ENCODE data around the gene NLRP6. TPM values are rescaled to one million over a fixed set of nuclear protein-coding genes. Genes with fewer than 3 reads are reported as not detected.
A peak's percentile ranks its signal among the peaks of the same experiment; 100 is the strongest.

The NLRP6 gene
- total and polyA plus RNA-seq, 2 experiments from 2014 or later: 1.4 TPM; not detected in 1

DNA sequence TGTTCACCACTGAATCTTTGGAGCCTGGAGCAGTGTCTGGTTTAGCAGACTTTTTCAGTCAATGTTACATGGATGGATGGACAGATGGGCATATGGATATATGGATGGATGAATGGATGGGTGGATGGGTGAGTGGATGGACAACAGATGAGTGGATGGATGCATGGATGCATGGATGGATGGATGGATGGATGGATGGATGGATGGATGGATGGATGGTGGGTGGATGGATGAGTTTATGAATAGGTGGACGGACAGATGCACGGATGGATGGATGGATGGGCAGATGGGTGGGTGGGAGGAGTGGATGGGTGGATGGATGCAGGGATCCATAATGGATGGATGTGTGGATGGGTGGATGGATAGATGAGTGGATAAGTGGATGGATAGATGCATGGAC, 22.4 kb upstream of the NLRP6 start:
- Histone ChIP-seq H3K4me3 (no peak overlapping the region), H3K4me1 (ENCODE audit: insufficient read depth) (no peaks in the 10 kb centered on the region), H3K27ac (no peak overlapping the region), H3K79me2 (no peaks in the 10 kb centered on the region), H3K36me3 (replicated peaks; ENCODE audit: insufficient read depth, low read depth) (no peaks in the 10 kb centered on the region), H2AFZ (no peak overlapping the region), H3K27me3 (no peaks in the 10 kb centered on the region), H3K9me2 (replicated peaks; ENCODE audit: insufficient read depth) (no peaks in the 10 kb centered on the region), H3K9me3 (ENCODE audit: low read depth) (no peaks in the 10 kb centered on the region), H4K20me1 (ENCODE audit: insufficient read depth, poor library complexity, severe bottlenecking) (no peaks in the 10 kb centered on the region), H3K4me2 (no peak overlapping the region)
- TF ChIP-seq EZH2 (IDR thresholded peaks at IDR 0.05; ENCODE audit: borderline replicate concordance): no peak
- TF ChIP-seq CTCF (IDR thresholded peaks at IDR 0.05; ENCODE audit: poor library complexity): no peak
- TF ChIP-seq EZH2phosphoT487 (IDR thresholded peaks at IDR 0.05; ENCODE audit: low read depth, severe bottlenecking, unreplicated experiment): no peak
- 100% methylated on average over 2 of the region's 2 CpGs for WGBS (ENCODE audit: low lambda C conversion rate, missing lambda C conversion rate)
- DNase-seq (ENCODE audit: low spot score): no peak

GRCh38 chr11:256952-257737, 21.1 kb upstream of the NLRP6 start:
- H3K4me3 ChIP-seq: no peak overlapping the region
- H3K9me2 ChIP-seq (replicated peaks; ENCODE audit: insufficient read depth): no peaks in the 10 kb centered on the region
- 76% methylated on average over 14 of the region's 14 CpGs for WGBS (ENCODE audit: low lambda C conversion rate, missing lambda C conversion rate)
- no peaks in the 10 kb centered on the region for H3K79me2 ChIP-seq
- no peak overlapping the region for H2AFZ ChIP-seq
- no peaks in the 10 kb centered on the region for H3K9me3 ChIP-seq (ENCODE audit: low read depth)
- DNase-seq (ENCODE audit: low spot score): no peak
- H3K4me2 ChIP-seq: no peak overlapping the region
- no peaks in the 10 kb centered on the region for H3K4me1 ChIP-seq (ENCODE audit: insufficient read depth)
- no peak overlapping the region for H3K27ac ChIP-seq
- no peak for TF ChIP-seq CTCF (IDR thresholded peaks at IDR 0.05; ENCODE audit: poor library complexity)
- no peak for TF ChIP-seq EZH2 (IDR thresholded peaks at IDR 0.05; ENCODE audit: borderline replicate concordance)
- TF ChIP-seq EZH2phosphoT487 (IDR thresholded peaks at IDR 0.05; ENCODE audit: low read depth, severe bottlenecking, unreplicated experiment): no peak
- H3K27me3 ChIP-seq: no peaks in the 10 kb centered on the region
- no peaks in the 10 kb centered on the region for H4K20me1 ChIP-seq (ENCODE audit: insufficient read depth, poor library complexity, severe bottlenecking)
- no peaks in the 10 kb centered on the region for H3K36me3 ChIP-seq (replicated peaks; ENCODE audit: insufficient read depth, low read depth)

- Histone ChIP-seq H4K20me1 (ENCODE audit: insufficient read depth, poor library complexity, severe bottlenecking) (no peaks in the 10 kb centered on the region), H3K9me2 (replicated peaks; ENCODE audit: insufficient read depth) (no peaks in the 10 kb centered on the region), H3K79me2 (no peaks in the 10 kb centered on the region), H3K9me3 (ENCODE audit: low read depth) (no peaks in the 10 kb centered on the region), H3K4me3 (no peak overlapping the region), H2AFZ (no peak overlapping the region), H3K36me3 (replicated peaks; ENCODE audit: insufficient read depth, low read depth) (no peaks in the 10 kb centered on the region), H3K27me3 (no peaks in the 10 kb centered on the region), H3K4me2 (no peak overlapping the region), H3K27ac (no peak overlapping the region), H3K4me1 (ENCODE audit: insufficient read depth) (no peaks in the 10 kb centered on the region)
- TF ChIP-seq CTCF (IDR thresholded peaks at IDR 0.05; ENCODE audit: poor library complexity) (peak; percentile 12), EZH2phosphoT487 (IDR thresholded peaks at IDR 0.05; ENCODE audit: low read depth, severe bottlenecking, unreplicated experiment) (no peak)
- 82% methylated on average over 15 of the region's 15 CpGs for WGBS (ENCODE audit: low lambda C conversion rate, missing lambda C conversion rate)
- no peak for DNase-seq (ENCODE audit: low spot score)
These were observed 20.3 kb upstream of the NLRP6 start for GRCh38 chr11:257766-258493.

All from hepatocyte (in vitro differentiated cells).